ENCODE results near the gene EIF4E1B. TPM values are rescaled to one million over a fixed set of nuclear protein-coding genes. Genes with fewer than 3 reads are reported as not detected.

Gene EIF4E1B
- total RNA-seq, 2 donors from 2014 or later, result 1.6 TPM; not detected in 1

DNA sequence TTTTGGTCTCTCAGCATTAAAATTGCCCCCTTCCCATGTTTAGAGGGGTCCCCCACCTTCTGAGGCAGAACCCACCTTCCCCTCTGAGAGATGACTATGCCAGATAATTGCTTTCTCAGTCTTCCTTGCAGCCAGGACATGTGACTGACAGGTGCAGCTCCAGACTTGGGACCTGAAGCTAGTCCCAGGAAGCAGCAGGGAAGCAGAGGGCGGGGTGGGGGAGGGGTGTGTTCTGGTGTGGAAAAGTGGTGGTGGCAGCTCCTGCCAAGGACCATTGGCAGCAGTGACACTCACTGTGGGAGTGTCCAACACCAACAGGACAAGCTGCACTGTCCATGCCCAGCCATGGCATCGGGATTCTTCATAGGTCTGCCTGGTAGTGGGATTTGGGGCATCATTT lies 2.3 kb downstream of the EIF4E1B start:
- intact Hi-C loops (cut with DNase I), result no loop called here
- no peaks in the 10 kb centered on the region for H3K9me3 ChIP-seq
- TF ChIP-seq POLR2AphosphoS5 (IDR thresholded peaks at IDR 0.05) (no peak), POLR2A (IDR thresholded peaks at IDR 0.05) (no peak)
- TF ChIP-seq, protein P1, sequence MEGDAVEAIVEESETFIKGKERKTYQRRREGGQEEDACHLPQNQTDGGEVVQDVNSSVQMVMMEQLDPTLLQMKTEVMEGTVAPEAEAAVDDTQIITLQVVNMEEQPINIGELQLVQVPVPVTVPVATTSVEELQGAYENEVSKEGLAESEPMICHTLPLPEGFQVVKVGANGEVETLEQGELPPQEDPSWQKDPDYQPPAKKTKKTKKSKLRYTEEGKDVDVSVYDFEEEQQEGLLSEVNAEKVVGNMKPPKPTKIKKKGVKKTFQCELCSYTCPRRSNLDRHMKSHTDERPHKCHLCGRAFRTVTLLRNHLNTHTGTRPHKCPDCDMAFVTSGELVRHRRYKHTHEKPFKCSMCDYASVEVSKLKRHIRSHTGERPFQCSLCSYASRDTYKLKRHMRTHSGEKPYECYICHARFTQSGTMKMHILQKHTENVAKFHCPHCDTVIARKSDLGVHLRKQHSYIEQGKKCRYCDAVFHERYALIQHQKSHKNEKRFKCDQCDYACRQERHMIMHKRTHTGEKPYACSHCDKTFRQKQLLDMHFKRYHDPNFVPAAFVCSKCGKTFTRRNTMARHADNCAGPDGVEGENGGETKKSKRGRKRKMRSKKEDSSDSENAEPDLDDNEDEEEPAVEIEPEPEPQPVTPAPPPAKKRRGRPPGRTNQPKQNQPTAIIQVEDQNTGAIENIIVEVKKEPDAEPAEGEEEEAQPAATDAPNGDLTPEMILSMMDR (IDR thresholded peaks at IDR 0.05), result no peak
- no peak overlapping the region for H3K4me3 ChIP-seq
- H3K27me3 ChIP-seq (replicated peaks; ENCODE audit: insufficient read depth), result peaks cover 17% of the 10 kb centered on the region
- no peak for DNase-seq (ENCODE audit: low spot score)
- H3K27ac ChIP-seq, result no peak overlapping the region
- no peaks in the 10 kb centered on the region for H3K36me3 ChIP-seq
- no peaks in the 10 kb centered on the region for H3K4me1 ChIP-seq (replicated peaks)
- WGBS, result 83% methylated on average over 2 of the region's 2 CpGs

GRCh38 chr5:176633598-176633997 lies 3.1 kb downstream of the EIF4E1B start:
- TF ChIP-seq, protein P1 (IDR thresholded peaks at IDR 0.05), result no peak
- TF ChIP-seq POLR2AphosphoS5 (IDR thresholded peaks at IDR 0.05), result no peak
- TF ChIP-seq POLR2A (IDR thresholded peaks at IDR 0.05), result no peak
- Histone ChIP-seq H3K27ac (no peak overlapping the region), H3K4me1 (replicated peaks) (no peaks in the 10 kb centered on the region), H3K36me3 (no peaks in the 10 kb centered on the region), H3K4me3 (no peak overlapping the region), H3K27me3 (replicated peaks; ENCODE audit: insufficient read depth) (peaks cover 12% of the 10 kb centered on the region), H3K9me3 (no peaks in the 10 kb centered on the region)
- intact Hi-C loops (cut with DNase I), result no loop called here
- no peak for DNase-seq (ENCODE audit: low spot score)
- 16% methylated on average over 6 of the region's 6 CpGs for WGBS

DNA sequence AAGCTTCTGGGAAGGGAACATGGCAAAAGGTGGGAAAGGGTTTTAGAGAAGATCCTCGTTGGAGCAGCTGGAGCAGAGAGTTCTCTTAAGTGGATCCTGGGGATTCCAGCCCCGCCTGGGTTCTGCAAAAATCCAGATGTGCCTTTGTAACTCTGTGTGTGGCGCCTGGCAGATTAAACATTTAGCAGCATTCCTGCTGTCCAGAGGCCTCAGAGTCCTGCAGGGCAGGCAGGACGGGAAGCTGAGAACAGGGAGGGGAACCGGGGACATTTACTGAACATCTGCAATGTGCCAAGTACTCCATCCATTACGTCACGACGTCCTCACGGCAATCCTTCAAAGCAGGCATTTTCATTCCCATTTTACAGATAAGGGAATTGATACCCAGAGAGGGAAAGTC lies 6.0 kb downstream of the EIF4E1B start:
- TF ChIP-seq, protein P1 (IDR thresholded peaks at IDR 0.05), result no peak
- no peak for TF ChIP-seq POLR2A (IDR thresholded peaks at IDR 0.05)
- no peak for TF ChIP-seq POLR2AphosphoS5 (IDR thresholded peaks at IDR 0.05)
- intact Hi-C loops (cut with DNase I), result no loop called here
- Histone ChIP-seq H3K9me3 (no peaks in the 10 kb centered on the region), H3K4me3 (no peak overlapping the region), H3K27me3 (replicated peaks; ENCODE audit: insufficient read depth) (peaks cover 5% of the 10 kb centered on the region), H3K4me1 (replicated peaks) (no peaks in the 10 kb centered on the region), H3K36me3 (no peaks in the 10 kb centered on the region), H3K27ac (no peak overlapping the region)
- no peak for DNase-seq (ENCODE audit: low spot score)
- WGBS, result 48% methylated on average over 9 of the region's 9 CpGs

DNA sequence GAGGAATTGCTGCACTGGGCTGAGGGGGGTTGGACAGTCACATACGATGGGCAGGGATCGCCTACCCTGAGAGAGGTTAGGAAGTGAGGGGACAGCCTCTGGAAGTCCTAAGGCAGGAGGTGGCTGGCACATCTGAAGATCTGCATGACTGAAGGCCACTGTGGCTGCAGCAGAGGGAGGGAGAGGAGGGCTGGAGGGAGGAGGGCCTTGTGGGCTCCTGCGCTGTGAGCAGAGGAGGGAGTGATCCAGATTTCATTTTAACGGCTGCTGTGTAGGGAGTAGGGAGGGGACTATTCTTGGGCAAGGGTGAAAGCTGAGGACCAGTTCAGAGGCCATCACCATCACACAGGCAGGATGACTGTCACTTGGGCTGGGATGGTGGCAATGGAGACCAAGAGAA lies 7.1 kb downstream of the EIF4E1B start:
- TF ChIP-seq, protein P1 (IDR thresholded peaks at IDR 0.05), result no peak
- TF ChIP-seq POLR2AphosphoS5 (IDR thresholded peaks at IDR 0.05), result no peak
- TF ChIP-seq POLR2A (IDR thresholded peaks at IDR 0.05), result no peak

DNA sequence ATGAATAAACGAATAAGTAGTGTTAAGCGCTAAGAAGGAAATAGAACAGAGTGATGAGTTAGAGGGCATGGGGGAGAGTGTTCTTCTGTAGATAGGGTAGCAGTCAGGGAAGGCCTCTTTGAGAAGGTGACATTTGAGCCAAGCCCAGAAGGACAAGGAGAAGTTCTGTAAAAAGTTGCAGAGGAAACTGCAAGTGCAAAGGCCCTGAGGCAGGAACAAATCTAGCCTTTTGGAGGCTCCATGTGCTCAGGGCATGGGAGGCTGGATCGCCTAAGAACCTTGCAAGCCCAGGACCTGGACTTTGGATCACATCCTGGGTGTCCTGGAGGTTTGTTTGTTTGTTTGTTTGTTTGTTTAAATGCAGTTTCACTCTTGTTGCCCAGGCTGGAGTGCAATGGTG lies 8.0 kb downstream of the EIF4E1B start:
- no peaks in the 10 kb centered on the region for H3K36me3 ChIP-seq
- DNase-seq (ENCODE audit: low spot score), result no peak
- whole genome bisulfite sequencing, result 95% methylated on average over 3 of the region's 3 CpGs

More for the DNA sequence above, 7.1 kb downstream of the EIF4E1B start:
- 51% methylated on average over 4 of the region's 4 CpGs for WGBS
- H3K4me1 ChIP-seq (replicated peaks), result no peaks in the 10 kb centered on the region
- no peak overlapping the region for H3K4me3 ChIP-seq
- no peaks in the 10 kb centered on the region for H3K36me3 ChIP-seq
- no peak overlapping the region for H3K27ac ChIP-seq
- H3K27me3 ChIP-seq (replicated peaks; ENCODE audit: insufficient read depth), result peaks cover 5% of the 10 kb centered on the region
- DNase-seq (ENCODE audit: low spot score), result no peak
- intact Hi-C loops (cut with DNase I), result no loop called here
- H3K9me3 ChIP-seq, result no peaks in the 10 kb centered on the region

More for the DNA sequence above, 8.0 kb downstream of the EIF4E1B start:
- H3K27me3 ChIP-seq (replicated peaks; ENCODE audit: insufficient read depth), result no peaks in the 10 kb centered on the region
- TF ChIP-seq, protein P1 (IDR thresholded peaks at IDR 0.05), result no peak
- TF ChIP-seq POLR2AphosphoS5 (IDR thresholded peaks at IDR 0.05) (no peak), POLR2A (IDR thresholded peaks at IDR 0.05) (no peak)
- no peaks in the 10 kb centered on the region for H3K4me1 ChIP-seq (replicated peaks)
- H3K4me3 ChIP-seq, result no peak overlapping the region
- intact Hi-C loops (cut with DNase I), result no loop called here
- H3K27ac ChIP-seq, result no peak overlapping the region
- no peaks in the 10 kb centered on the region for H3K9me3 ChIP-seq
